Sigmoid colon (tissue), 7 donors: ENCODE results near the gene COL4A5. TPM values are rescaled to one million over a fixed set of nuclear protein-coding genes. Genes with fewer than 3 reads are reported as not detected.
"Not testable (repeated sequence)": the region's sequence is repeated elsewhere in the genome, so short reads cannot be mapped to it uniquely, and the experiment has no call there.

Experiments
- DNase-seq: peaks from one replicate; pipeline ENCODE4 v3.0.0-alpha.2; 2019
- H3K27ac ChIP-seq, 4 donors: fragments of 200-600 bp; sonication (generic); one replicate each; pipeline ENCODE4 v1.5.1; 2016 to 2019; ENCODE audit warnings: mild to moderate bottlenecking in 1 of 4
- H3K27me3 ChIP-seq, 3 donors: fragments of 200-600 bp; sonication (generic); one replicate each; pipeline ENCODE4 v1.5.1; 2019; ENCODE audit warnings: mild to moderate bottlenecking in 1 of 3
- H3K36me3 ChIP-seq, 4 donors: fragments of 200-600 bp; sonication (generic); one replicate each; pipeline ENCODE4 v1.5.1; 2016 to 2019
- H3K4me1 ChIP-seq, 4 donors: fragments of 200-600 bp; sonication (generic); one replicate each; pipeline ENCODE4 v1.5.1; 2017 to 2019
- H3K4me3 ChIP-seq, 4 donors: fragments of 200-600 bp; sonication (generic); one replicate each; pipeline ENCODE4 v1.5.1; 2017 to 2019; ENCODE audit warnings: mild to moderate bottlenecking in 2 of 4, moderate library complexity in 1 of 4
- H3K9me3 ChIP-seq, 4 donors: fragments of 200-600 bp in 3 of 4; sonication (generic) in 3 of 4; one replicate each; pipeline versions ENCODE4 v1.5.1 to v1.6.1; 2013 to 2019
- CTCF ChIP-seq, 4 experiments: fragments of 450-650 bp in 3 of 4; fragments of 200-600 bp in 1 of 4; IDR thresholded peaks; one replicate each; pipeline ENCODE4 v1.5.1; 2016 to 2019; ENCODE audit warnings: antibody characterized with exemption in 4 of 4, mild to moderate bottlenecking in 3 of 4, moderate library complexity in 2 of 4
- EP300 ChIP-seq, 4 donors: sonication (generic); formaldehyde crosslinking; IDR thresholded peaks; one replicate each; pipeline ENCODE4 v1.6.1; 2017; ENCODE audit warnings: antibody characterized with exemption in 4 of 4
- POLR2A ChIP-seq, 2 donors: fragments of 450-650 bp; IDR thresholded peaks; one replicate each; pipeline ENCODE4 v1.6.1; 2016; ENCODE audit warnings: antibody characterized with exemption in 2 of 2, mild to moderate bottlenecking in 2 of 2, moderate library complexity in 2 of 2
- POLR2AphosphoS5 ChIP-seq, 4 donors: sonication (generic); formaldehyde crosslinking; IDR thresholded peaks; one replicate each; pipeline ENCODE4 v1.6.1; 2017; ENCODE audit warnings: antibody characterized with exemption in 4 of 4
- WGBS, 2 donors: extraction: QIAGEN DNeasy Blood & Tissue Kit; methylation state at CpG; one replicate each; pipeline ENCODE4 v1.1.7; 2013; 5-methylcytosine and 5-hydroxymethylcytosine counted together
- intact Hi-C: fragments of 100-400 bp; cut with DNase I; formaldehyde crosslinking; loops from one replicate; pipeline ENCODE4 v1.15.1; 2023
- polyA plus RNA-seq, 3 donors: library from polyadenylated mRNA; stranded (reverse); fragments of 200-250 nt; gene quantifications; one replicate each; pipeline ENCODE4 v1.2.3, GENCODE V29; 2013
- total RNA-seq, 4 donors: library from RNA; depleted of rRNA; stranded (reverse); fragments of >200 nt; gene quantifications; one replicate each; pipeline ENCODE4 v1.1.0, GENCODE V29; 2016
- donor health status: healthy with polysubstance abuse.
- donor health status: Bipolar disorder and iron deficiency.
- donor health status: healthy.

Gene COL4A5
- total RNA-seq (10 to 100 TPM in 1 of 4 donors, 1 to 10 TPM in 3; 4.6 to 19.4 (median 6.3) TPM), polyA plus RNA-seq (1 to 10 TPM in 1 of 3 donors, under 1 TPM in 2; 0.23 to 1.3 (median 0.60) TPM)

DNA sequence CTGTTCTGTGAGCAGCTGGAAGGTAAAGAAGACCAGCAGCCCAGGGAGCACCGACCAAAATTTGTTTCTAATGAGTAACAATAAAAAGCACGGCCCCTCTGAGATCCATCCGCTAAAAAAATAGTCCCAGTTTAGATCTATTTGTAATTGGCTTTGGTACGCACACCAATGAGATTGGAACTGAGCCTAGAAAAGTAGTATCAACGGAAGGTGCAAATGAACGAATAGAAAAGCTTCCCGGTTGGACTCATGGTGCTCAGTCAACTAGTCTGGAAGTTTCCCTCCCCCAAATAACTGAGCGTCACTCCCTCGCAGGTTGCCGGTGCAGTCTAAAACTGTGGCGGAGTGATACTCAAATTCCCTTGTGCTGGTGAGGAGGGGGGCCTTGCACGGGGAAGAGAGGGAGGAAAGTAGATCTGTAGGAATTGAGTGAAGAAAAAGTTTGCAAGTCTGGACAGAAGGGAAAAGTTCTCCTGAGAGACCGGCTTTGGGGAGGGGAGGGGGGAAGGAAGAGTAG, at the start of gene COL4A5:
Gene COL4A5, plus strand, starts transcription at position 413 of the 517 bp plus-strand sequence. CDS start 288 bp downstream, outside the sequence.
- Histone ChIP-seq H3K9me3 (no peaks in the 10 kb centered on the region), H3K27ac (peak within 1 kb of the TSS in 2 of 4 donors; percentile 35 to 79), H3K4me1 (no peaks in the 10 kb centered on the region), H3K4me3 (peak within 1 kb of the TSS; percentile 23 to 45 (median 39)), H3K36me3 (no peaks in the 10 kb centered on the region), H3K27me3 (peaks cover 0 to 11% (median 0%) of the 10 kb centered on the region in 3 donors)
- peak; percentile 70 for DNase-seq
- intact Hi-C loops, result no loop called here
- TF ChIP-seq POLR2AphosphoS5 (IDR thresholded peaks at IDR 0.05), result no peak
- TF ChIP-seq EP300 (IDR thresholded peaks at IDR 0.05), result no peak
- no peak for TF ChIP-seq CTCF (IDR thresholded peaks at IDR 0.05)
- no peak for TF ChIP-seq POLR2A (IDR thresholded peaks at IDR 0.05)
- 1 to 2% methylated on average over 13 of the region's 13 CpGs for WGBS, 2 donors

DNA sequence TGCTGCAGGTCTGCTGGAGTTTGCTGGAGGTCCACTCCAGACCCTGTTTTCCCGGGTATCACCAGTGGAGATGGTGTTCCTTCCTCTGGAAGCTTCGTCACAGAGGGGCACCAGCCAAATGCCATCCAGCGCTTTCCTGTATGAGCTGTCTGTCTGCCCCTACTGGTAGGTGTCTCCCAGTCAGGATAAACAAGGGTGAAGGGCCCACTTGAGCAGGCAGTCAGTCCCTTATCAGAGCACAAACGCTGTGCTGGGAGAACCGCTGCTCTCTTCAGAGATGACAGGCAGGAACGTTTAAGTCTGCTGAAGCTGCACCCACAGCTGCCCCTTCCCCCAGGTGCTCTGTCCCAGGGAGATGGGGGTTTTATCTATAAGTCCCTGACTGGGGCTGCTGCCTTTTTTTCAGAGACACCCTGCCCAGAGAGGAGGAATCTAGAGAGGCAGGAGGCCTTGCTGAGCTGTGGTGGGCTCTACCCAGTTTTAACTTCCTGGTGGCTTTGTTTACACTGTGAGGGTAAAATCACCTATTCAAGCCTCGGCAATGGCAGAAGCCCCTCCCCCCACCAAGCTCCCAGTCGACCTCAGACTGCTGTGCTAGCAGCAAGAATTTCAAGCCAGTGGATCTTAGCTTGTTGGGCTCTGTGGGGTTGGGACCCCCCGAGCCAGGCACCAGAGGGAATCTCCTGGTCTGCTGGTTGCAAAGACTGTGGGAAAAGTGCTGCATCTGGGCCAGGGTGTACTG, 48.5 kb upstream of the COL4A5 start:
- H3K4me1 ChIP-seq, H3K27me3 ChIP-seq, H3K4me3 ChIP-seq, H3K9me3 ChIP-seq, H3K27ac ChIP-seq, DNase-seq, H3K36me3 ChIP-seq, intact Hi-C loops: not testable (repeated sequence)
- 69 to 72% methylated on average over 9 of the region's 9 CpGs for WGBS, 2 donors

DNA sequence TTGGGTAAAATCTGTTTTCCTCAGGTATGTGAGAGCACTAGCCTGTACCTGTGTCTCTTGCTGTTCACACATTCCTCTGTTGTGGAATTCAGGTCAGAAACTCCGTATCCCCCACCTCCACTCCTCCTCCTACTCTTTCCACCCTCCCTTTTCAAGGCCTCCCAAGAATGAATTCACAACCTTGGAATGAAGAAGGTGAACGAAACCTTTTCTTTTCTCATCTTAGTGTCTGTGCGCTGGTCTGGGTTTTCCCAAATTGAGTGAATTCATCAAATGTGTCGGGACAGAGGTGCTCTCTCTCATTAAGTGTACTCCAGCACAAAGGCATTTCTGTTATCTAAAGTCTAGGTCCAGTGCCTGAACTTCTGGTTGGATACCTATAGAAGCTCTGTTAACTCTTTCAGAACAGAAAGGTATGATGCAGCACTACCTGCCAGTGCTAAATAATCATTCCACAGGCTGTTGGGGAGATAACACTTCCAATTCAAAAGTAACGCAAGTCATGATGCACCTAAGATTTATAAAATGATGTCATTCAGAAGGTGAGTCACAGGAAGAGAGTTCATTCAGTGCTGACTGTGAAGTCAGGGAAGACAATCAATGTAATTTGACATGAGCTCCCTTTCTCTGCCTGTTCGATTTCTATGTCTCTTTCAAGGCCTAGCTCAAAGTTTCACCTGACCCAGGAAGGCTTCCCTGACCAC, 43.3 kb upstream of the COL4A5 start:
- intact Hi-C loops, result no loop called here
- H3K36me3 ChIP-seq, result no peaks in the 10 kb centered on the region
- no peaks in the 10 kb centered on the region for H3K9me3 ChIP-seq
- no peaks in the 10 kb centered on the region for H3K4me1 ChIP-seq
- H3K27me3 ChIP-seq, result no peaks in the 10 kb centered on the region
- H3K27ac ChIP-seq, result peak overlapping the region in 1 of 4 donors; percentile 40
- WGBS, 2 donors, result 83 to 88% methylated on average over 6 of the region's 6 CpGs
- TF ChIP-seq EP300 (IDR thresholded peaks at IDR 0.05), result no peak
- no peak for TF ChIP-seq CTCF (IDR thresholded peaks at IDR 0.05)
- TF ChIP-seq POLR2AphosphoS5 (IDR thresholded peaks at IDR 0.05), result no peak
- TF ChIP-seq POLR2A (IDR thresholded peaks at IDR 0.05), result no peak
- DNase-seq, result no peak
- no peak overlapping the region for H3K4me3 ChIP-seq

- Histone ChIP-seq H3K27me3 (no peaks in the 10 kb centered on the region), H3K9me3 (no peaks in the 10 kb centered on the region), H3K36me3 (no peaks in the 10 kb centered on the region), H3K27ac (no peak overlapping the region), H3K4me1 (no peaks in the 10 kb centered on the region), H3K4me3 (no peak overlapping the region)
- no peak for DNase-seq
- 93% methylated on average over 1 of the region's 1 CpG for WGBS, 2 donors
- intact Hi-C loops, result no loop called here
- no peak for TF ChIP-seq POLR2AphosphoS5 (IDR thresholded peaks at IDR 0.05)
- TF ChIP-seq CTCF (IDR thresholded peaks at IDR 0.05), result no peak
- no peak for TF ChIP-seq EP300 (IDR thresholded peaks at IDR 0.05)
- TF ChIP-seq POLR2A (IDR thresholded peaks at IDR 0.05), result no peak
Measured at GRCh38 chrX:108396986-108397385, 42.7 kb upstream of the COL4A5 start.
